Tibial artery (tissue), 4 donors: ENCODE measurements around the gene TESK2.

Source experiments
- DNase-seq, 2 donors: peaks; one replicate each; pipeline ENCODE4 v3.0.0-alpha.2; 2019
- H3K27ac ChIP-seq, 2 donors: fragments of 200-600 bp; sonication (generic) in 1 of 2; 1 replicate in 1 of 2; 2 replicates in 1 of 2; pipeline ENCODE4 v1.5.1; 2018 to 2019; ENCODE audit warnings: mild to moderate bottlenecking in 1 of 2
- H3K27me3 ChIP-seq, 2 donors: fragments of 200-600 bp; sonication (generic) in 1 of 2; one replicate each; pipeline versions ENCODE4 v1.5.1 to v1.6.0; 2016 to 2019
- H3K36me3 ChIP-seq, 3 donors: fragments of 200-600 bp; sonication (generic) in 2 of 3; one replicate each; pipeline ENCODE4 v1.5.1; 2016 to 2019; ENCODE audit warnings: mild to moderate bottlenecking in 2 of 3
- H3K4me1 ChIP-seq, 4 donors: fragments of 200-600 bp; sonication (generic) in 2 of 4; 1 replicate in 3 of 4; 2 replicates in 1 of 4; pipeline ENCODE4 v1.5.1; 2016 to 2019
- H3K4me3 ChIP-seq, 2 donors: fragments of 200-600 bp; sonication (generic) in 1 of 2; 1 replicate in 1 of 2; 2 replicates in 1 of 2; pipeline ENCODE4 v1.5.1; 2018 to 2019; ENCODE audit warnings: mild to moderate bottlenecking in 2 of 2
- H3K9me3 ChIP-seq, 3 donors: fragments of 200-600 bp; sonication (generic) in 1 of 3; one replicate each; pipeline ENCODE4 v1.5.1; 2016 to 2019
- intact Hi-C: fragments of 100-400 bp; cut with DNase I; formaldehyde crosslinking; loops from one replicate; pipeline ENCODE4 v1.15.0; 2023; ENCODE audit warnings: low total_unique reads
- TF ChIP-seq, protein P1 (sequence below), 2 experiments: fragments of 200-600 bp in 1 of 2; fragments of 450-650 bp in 1 of 2; IDR thresholded peaks; one replicate each; pipeline ENCODE4 v1.5.1; 2017 to 2019; ENCODE audit warnings: antibody characterized with exemption in 2 of 2, mild to moderate bottlenecking in 1 of 2, moderate library complexity in 1 of 2

Gene TESK2

DNA sequence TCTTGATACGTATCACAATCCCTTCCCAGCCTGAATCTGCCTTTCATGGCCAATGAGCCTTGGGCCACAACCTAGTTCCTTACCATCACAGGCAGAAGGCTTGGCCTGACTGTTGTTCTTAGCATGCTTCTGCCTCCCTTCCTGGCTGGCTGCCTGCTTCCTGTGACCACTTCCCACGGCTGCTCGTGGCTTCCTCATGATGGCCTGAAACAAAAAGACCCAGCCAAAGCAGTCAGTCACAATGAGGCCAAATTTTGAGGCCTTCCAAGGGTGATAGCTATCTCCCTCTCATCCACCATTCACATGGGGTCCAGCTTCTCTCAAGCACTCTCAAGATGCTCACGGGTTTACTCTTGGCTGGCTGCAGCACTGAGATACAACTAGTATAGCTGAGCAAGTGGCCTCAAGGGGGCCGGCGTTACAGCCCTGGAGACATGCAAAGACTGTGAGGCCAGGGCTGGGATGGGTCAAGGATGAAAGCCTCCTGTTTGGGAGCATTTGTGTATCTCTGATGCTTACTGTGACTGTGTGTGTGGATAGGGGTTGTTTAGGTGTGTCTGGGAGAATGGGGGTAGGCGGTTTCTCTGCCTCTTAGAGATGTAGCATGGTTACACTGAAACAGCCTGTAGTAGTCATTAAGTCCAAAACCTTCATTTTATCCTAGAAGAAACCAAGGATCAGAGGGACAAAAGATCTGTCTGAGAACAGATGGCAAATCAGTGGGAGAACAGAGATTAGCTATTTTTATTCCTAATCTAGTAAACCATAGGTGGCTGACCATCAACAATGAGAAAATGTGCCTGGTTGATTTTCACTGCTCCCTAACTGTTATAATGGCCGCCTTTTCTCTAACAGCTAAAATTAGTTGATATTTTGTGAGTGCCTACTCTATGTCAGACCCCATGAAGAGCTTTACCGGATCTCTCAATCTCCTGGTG is 156.4 kb downstream of the TESK2 start:
- Histone ChIP-seq H3K27ac (no peak overlapping the region), H3K4me3 (no peak overlapping the region), H3K27me3 (no peaks in the 10 kb centered on the region), H3K36me3 (peaks cover 44 to 52% (median 49%) of the 10 kb centered on the region in 3 donors), H3K9me3 (no peaks in the 10 kb centered on the region), H3K4me1 (peaks cover 0 to 9% (median 7%) of the 10 kb centered on the region in 4 donors)
- TF ChIP-seq, protein P1, sequence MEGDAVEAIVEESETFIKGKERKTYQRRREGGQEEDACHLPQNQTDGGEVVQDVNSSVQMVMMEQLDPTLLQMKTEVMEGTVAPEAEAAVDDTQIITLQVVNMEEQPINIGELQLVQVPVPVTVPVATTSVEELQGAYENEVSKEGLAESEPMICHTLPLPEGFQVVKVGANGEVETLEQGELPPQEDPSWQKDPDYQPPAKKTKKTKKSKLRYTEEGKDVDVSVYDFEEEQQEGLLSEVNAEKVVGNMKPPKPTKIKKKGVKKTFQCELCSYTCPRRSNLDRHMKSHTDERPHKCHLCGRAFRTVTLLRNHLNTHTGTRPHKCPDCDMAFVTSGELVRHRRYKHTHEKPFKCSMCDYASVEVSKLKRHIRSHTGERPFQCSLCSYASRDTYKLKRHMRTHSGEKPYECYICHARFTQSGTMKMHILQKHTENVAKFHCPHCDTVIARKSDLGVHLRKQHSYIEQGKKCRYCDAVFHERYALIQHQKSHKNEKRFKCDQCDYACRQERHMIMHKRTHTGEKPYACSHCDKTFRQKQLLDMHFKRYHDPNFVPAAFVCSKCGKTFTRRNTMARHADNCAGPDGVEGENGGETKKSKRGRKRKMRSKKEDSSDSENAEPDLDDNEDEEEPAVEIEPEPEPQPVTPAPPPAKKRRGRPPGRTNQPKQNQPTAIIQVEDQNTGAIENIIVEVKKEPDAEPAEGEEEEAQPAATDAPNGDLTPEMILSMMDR (IDR thresholded peaks at IDR 0.05) = no peak
- intact Hi-C loops = no loop called here
- peak in 1 of 2 donors; percentile 52 for DNase-seq

DNA sequence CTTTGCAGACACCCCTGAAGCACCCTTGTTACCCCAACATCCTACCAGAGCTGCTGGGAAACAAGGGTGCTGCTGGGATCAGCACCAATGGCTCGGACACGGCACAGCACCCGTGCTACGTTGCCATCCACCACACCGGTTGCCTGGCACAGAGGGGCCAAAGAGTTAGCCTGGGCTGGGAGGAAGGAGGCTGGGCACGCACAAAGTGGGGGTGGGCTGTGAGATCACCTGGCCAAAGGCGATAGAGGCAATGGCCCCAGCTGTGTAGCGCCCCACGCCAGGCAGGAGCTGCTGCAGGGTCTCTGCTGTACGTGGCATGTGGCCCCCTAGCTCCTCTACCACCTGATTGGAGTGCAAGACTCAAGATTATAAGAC is 158.6 kb downstream of the TESK2 start:
- H3K36me3 ChIP-seq = peaks cover 55 to 61% (median 59%) of the 10 kb centered on the region in 3 donors
- intact Hi-C loops = no loop called here
- H3K9me3 ChIP-seq = no peaks in the 10 kb centered on the region
- H3K27me3 ChIP-seq = no peaks in the 10 kb centered on the region
- TF ChIP-seq, protein P1 (IDR thresholded peaks at IDR 0.05) = no peak
- H3K4me3 ChIP-seq = no peak overlapping the region
- DNase-seq = no peak
- H3K27ac ChIP-seq = no peak overlapping the region
- peaks cover 0 to 7% (median 3%) of the 10 kb centered on the region in 4 donors for H3K4me1 ChIP-seq

DNA sequence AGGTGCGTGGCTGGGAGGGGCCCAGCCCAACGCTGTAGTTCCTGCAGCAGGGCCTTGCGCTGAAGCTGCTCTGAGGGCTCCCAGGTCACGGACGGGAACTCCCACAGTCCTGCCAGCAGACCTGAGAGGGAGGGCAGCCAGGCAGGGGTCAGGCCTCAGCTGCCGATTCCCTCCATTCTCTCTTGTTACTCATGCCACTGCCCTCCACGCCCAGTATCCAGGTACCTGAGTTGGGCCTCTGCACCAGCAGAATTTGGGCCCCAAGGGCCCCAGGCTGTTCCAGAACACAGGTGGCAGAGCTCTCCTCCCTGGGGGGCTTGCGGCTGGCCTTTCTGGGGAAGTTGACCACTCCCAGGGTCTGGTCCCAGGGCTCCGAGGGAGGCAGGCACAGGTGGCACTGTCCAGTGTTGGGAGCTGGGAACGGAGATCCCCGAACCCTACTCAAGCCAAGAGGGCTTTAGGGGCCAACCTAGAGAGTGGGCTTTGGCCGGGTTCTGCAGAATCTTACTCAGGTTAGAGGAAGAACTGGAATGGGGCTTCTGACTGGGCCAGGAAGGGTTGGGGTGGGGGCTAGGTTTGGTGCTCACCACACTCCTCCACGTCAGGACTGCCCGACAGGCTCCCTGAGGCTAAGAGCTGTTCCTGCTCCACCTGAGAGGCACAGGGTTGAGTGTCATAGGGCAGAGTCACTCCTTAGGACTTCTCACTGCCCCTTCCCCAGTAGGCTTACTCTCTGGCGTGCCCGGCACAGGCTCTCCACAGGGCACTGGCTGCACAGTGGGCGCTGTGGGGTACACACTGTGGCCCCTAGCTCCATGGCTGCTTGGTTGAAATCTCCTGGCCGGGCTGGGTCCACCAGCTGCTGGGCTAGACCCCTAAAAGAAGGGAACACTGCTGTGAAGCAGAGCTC is 159.3 kb downstream of the TESK2 start:
- Histone ChIP-seq H3K9me3 (no peaks in the 10 kb centered on the region), H3K4me1 (peaks cover 0 to 13% (median 10%) of the 10 kb centered on the region in 4 donors), H3K27me3 (no peaks in the 10 kb centered on the region), H3K4me3 (no peak overlapping the region), H3K36me3 (peaks cover 55 to 61% (median 59%) of the 10 kb centered on the region in 3 donors), H3K27ac (no peak overlapping the region)
- no peak for DNase-seq
- intact Hi-C loops = no loop called here
- TF ChIP-seq, protein P1 (IDR thresholded peaks at IDR 0.05) = no peak

DNA sequence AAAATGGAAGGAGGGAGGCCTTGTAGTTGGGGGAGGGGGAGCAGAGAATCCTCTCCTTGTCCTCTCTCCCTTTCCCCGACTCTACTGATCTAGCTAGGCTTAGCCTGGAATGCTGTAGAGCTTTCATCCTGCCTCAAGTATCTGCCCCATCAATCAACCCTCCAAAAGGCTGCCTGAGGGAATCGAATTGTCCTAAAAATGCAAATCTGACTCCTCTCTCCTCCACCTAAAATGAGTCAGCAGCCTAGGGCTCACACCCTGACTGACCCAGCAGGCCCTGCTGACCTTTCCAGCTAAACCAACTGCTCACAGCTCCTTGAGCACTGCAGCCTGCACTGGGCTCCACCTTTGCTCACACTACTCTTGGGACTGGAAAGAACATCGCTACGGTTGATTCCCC is 161.5 kb downstream of the TESK2 start:
- H3K27ac ChIP-seq = no peak overlapping the region
- no peaks in the 10 kb centered on the region for H3K27me3 ChIP-seq
- no peak overlapping the region for H3K4me3 ChIP-seq
- DNase-seq = no peak
- H3K36me3 ChIP-seq = peaks cover 54 to 59% (median 56%) of the 10 kb centered on the region in 3 donors
- no peaks in the 10 kb centered on the region for H3K9me3 ChIP-seq
- peaks cover 0 to 17% (median 11%) of the 10 kb centered on the region in 4 donors for H3K4me1 ChIP-seq
- intact Hi-C loops = no loop called here
- TF ChIP-seq, protein P1 (IDR thresholded peaks at IDR 0.05) = no peak

DNA sequence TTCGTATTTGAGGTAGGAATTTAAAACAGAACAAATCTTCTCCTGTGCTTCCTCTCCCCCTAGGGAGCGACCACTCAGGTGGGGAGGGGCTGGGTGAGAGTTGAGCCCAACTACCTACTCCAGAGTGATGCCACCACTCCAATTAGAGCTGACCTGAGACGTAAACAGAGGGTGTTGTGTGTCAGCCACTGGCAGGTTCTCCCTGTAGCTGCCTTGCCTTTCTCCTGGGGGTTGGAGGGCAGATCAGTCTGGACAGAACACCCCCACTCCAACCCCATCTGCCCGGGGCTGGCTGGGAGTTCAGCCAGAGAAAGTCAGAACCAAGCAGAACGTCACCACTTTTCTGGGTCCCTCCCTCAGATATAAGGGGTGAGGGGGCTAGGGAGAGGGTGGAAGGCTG is 162.3 kb downstream of the TESK2 start:
- peaks cover 47 to 51% (median 49%) of the 10 kb centered on the region in 3 donors for H3K36me3 ChIP-seq
- H3K27me3 ChIP-seq = no peaks in the 10 kb centered on the region
- no peaks in the 10 kb centered on the region for H3K9me3 ChIP-seq
- intact Hi-C loops = no loop called here
- H3K27ac ChIP-seq = no peak overlapping the region
- H3K4me3 ChIP-seq = no peak overlapping the region
- peaks cover 0 to 17% (median 11%) of the 10 kb centered on the region in 4 donors for H3K4me1 ChIP-seq
- TF ChIP-seq, protein P1 (IDR thresholded peaks at IDR 0.05) = no peak
- DNase-seq = no peak
